ENCODE results near the gene ZFY.

The ZFY gene

GRCh38 chrY:2934861-2935715 is at the start of gene ZFY:
TSS of gene ZFY (plus strand) at chrY:2935381. CDS start at chrY:2953937, 18,556 bp downstream.
- DNase-seq: peak in 31 of 56 donors; percentile 0 to 82 (median 40)

- no peak for DNase-seq
These were observed 49.3 kb upstream of the ZFY start for GRCh38 chrY:2885880-2886279.

GRCh38 chrY:2887386-2887785 is 47.8 kb upstream of the ZFY start:
- no peak for DNase-seq

- no peak for DNase-seq
These were observed 47.2 kb upstream of the ZFY start for GRCh38 chrY:2887955-2888354.

- no peak for DNase-seq
These were observed 41.7 kb upstream of the ZFY start for GRCh38 chrY:2893471-2893870.

GRCh38 chrY:2896050-2896449 is 39.1 kb upstream of the ZFY start:
- DNase-seq: no peak

GRCh38 chrY:2907356-2907755 is 27.8 kb upstream of the ZFY start:
- DNase-seq: no peak

GRCh38 chrY:2913066-2913815 is 21.9 kb upstream of the ZFY start:
- no peak for DNase-seq

- peak in 4 of 56 donors; percentile 0 for DNase-seq
These were observed 1.1 kb upstream of the ZFY start for GRCh38 chrY:2934078-2934477.

- DNase-seq: peak in 33 of 56 donors; percentile 9 to 92 (median 77)
These were observed 695 bp downstream of the ZFY start for GRCh38 chrY:2935716-2936435.

GRCh38 chrY:2936436-2936750 is 1.2 kb downstream of the ZFY start:
- DNase-seq: no peak

GRCh38 chrY:2937149-2937548 is 2.0 kb downstream of the ZFY start:
- DNase-seq: no peak

- DNase-seq: no peak
These were observed 14.5 kb downstream of the ZFY start for GRCh38 chrY:2949590-2950252.

- no peak for DNase-seq
These were observed 15.5 kb downstream of the ZFY start for GRCh38 chrY:2950655-2951054.

GRCh38 chrY:2952912-2953311 is 17.7 kb downstream of the ZFY start:
- DNase-seq: no peak

GRCh38 chrY:2954735-2955134 is 19.6 kb downstream of the ZFY start:
- no peak for DNase-seq

- no peak for DNase-seq
These were observed 20.4 kb downstream of the ZFY start for GRCh38 chrY:2955561-2955960.

GRCh38 chrY:2962061-2962460 is 26.9 kb downstream of the ZFY start:
- DNase-seq: no peak

- no peak for DNase-seq
These were observed 29.6 kb downstream of the ZFY start for GRCh38 chrY:2964814-2965213.

- no peak for DNase-seq
These were observed 30.4 kb downstream of the ZFY start for GRCh38 chrY:2965629-2966028.

- DNase-seq: no peak
These were observed 34.4 kb downstream of the ZFY start for GRCh38 chrY:2969561-2969960.

- DNase-seq: no peak
These were observed 37.5 kb downstream of the ZFY start for GRCh38 chrY:2972708-2973107.
